ENCODE measurements around the gene PEAK1.

The PEAK1 gene, protein sequence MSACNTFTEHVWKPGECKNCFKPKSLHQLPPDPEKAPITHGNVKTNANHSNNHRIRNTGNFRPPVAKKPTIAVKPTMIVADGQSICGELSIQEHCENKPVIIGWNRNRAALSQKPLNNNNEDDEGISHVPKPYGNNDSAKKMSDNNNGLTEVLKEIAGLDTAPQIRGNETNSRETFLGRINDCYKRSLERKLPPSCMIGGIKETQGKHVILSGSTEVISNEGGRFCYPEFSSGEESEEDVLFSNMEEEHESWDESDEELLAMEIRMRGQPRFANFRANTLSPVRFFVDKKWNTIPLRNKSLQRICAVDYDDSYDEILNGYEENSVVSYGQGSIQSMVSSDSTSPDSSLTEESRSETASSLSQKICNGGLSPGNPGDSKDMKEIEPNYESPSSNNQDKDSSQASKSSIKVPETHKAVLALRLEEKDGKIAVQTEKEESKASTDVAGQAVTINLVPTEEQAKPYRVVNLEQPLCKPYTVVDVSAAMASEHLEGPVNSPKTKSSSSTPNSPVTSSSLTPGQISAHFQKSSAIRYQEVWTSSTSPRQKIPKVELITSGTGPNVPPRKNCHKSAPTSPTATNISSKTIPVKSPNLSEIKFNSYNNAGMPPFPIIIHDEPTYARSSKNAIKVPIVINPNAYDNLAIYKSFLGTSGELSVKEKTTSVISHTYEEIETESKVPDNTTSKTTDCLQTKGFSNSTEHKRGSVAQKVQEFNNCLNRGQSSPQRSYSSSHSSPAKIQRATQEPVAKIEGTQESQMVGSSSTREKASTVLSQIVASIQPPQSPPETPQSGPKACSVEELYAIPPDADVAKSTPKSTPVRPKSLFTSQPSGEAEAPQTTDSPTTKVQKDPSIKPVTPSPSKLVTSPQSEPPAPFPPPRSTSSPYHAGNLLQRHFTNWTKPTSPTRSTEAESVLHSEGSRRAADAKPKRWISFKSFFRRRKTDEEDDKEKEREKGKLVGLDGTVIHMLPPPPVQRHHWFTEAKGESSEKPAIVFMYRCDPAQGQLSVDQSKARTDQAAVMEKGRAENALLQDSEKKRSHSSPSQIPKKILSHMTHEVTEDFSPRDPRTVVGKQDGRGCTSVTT (N-terminal part only)

GRCh38 chr15:77419836-77420609, at the start of gene PEAK1:
Gene PEAK1 (minus strand): TSS chr15:77420104. CDS start chr15:77181926, 238,178 bp downstream.
- peak; percentile 97 for DNase-seq

DNA sequence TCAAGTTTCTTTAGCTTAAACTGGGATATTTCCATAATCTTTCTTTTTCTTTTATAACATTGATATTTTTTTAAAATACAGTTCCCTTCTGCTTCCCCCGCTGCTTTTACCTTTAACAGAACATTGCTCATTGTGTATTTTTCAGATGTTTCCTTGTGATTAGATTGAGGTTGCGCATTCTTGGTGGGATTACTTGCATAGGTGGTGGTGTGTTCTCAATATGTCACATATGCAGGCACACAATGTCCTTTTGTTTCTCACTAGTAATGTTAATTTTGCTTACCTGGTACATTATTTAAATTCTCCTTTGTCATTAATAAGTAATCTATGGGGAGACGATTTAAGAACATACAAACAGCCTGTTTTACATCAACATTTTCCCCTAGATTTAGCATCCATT, 49.0 kb upstream of the PEAK1 start:
- no peak for DNase-seq

GRCh38 chr15:77466521-77466920, 46.6 kb upstream of the PEAK1 start:
- DNase-seq, result no peak

DNA sequence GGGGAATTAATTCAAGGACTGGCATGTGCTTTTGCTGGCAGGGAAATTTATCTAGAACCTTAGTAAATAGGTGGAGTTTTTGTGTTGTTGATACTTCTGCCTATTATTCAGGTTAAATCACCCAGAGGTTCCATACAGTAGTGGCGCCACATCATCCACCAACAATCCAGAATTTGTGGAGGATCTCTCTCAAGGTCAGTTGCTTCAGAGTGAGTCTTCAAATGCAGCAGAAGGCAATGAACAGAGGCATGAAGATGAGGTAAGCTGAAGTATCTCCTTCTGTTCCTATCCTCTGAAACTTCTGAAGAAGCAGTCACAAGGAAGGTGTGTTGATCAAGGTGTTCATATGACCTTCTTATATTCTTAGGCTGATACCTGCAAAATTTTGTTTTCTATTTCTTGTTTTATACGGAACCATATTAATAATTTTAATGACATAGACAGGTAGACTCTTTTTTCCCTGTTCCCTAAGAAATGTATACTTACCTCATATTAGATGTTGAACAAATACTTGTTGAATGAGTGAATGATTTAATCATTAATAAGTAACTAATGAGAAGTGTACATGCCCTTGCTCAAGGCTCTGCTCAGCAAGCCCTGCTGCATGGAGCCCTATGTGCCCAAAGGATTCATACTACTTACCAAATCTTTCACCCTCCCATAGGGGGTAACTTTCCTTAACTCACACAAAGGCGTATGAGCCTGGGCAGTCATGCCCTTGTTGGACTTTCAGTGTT, 44.4 kb upstream of the PEAK1 start:
- no peak for DNase-seq

DNA sequence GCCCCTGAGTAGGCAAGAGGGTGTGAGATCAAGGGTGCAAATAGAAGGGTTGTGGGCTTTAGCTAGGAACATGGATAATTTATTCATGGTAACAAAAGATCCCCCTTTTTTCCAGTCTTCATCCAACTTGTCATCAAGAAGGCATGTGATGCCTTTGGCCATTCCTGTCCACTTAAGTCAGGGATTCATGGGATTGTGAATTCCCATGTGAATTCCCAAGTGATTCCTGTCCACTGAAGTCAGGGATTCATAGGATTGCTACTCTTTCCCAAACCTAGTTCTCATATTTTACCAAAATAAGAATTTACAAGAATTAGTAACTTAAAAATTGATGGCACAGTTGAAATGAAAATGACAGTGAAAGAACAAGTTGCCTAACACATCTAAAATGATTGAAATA, 41.6 kb upstream of the PEAK1 start:
- DNase-seq, result no peak

DNA sequence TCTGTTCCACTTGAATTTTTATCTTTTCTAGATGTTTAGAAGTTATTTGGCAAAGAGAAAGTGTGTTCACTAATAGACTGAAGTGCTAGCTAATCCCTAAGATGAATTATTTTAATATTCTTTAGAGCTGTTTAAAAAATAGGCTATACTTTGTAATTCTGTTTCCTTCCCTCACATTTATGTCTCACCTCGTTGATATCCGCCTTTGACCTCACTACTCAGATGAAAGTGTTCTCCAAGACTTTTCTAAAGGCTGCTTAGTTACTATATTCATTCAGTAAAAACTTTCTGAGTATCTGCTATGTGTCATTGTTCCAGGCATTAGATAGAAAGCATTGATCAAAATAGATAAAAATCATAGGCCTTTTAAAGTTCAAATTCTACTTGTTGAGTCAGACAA, 39.1 kb upstream of the PEAK1 start:
- no peak for DNase-seq

DNA sequence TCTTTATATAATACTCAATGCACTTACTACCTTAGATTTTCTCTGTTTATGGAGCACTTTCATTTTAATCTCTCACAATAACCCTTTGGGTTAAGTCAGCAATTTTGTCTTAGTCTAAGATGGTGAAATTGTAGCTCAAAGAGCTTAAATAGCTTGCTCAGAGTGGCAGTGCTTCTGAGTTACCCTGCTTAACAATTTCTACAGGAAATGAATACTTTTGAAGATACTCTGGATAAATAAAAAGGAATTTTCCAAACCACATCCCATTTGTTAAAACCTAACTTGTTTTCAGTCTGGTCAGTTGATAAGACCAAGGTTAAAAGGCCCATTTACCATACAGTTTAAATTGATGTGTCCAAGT, 38.0 kb upstream of the PEAK1 start:
- no peak for DNase-seq

DNA sequence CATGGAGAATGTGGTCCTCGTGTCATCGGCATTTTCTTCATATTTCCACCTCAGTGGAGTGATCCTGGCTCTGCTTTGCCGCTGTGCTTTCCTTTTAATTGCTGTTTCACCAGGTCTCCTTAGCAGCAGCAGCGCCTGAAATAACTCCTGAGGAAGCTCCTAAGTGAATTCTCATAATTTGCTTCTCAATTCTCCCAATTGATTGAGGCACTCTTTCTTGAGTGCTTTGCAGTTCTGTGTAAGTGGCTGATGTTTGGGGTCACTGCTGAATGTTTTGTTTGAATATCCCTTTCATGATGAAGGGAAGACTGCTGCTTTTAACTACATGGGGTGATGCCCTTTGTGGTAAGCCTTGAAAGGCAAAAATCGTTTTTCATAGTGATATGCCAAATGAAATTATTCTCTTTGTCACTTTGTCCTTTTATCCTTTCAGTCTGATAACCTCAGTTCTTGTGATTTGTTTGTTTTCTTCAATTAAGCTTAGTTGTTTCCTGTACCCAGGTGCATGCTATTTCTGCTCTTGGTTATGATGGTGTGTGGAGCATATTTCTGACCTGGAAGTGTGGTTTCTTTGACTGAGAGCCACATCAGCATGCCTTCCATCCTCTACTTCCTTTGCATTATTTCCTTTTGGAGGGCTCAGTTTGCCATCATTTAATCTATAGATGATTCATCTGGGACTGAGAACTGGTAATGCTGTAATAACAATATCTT, 37.4 kb upstream of the PEAK1 start:
- no peak for DNase-seq

GRCh38 chr15:77456746-77457145, 36.8 kb upstream of the PEAK1 start:
- DNase-seq, result no peak

- DNase-seq, result no peak
These were observed 35.9 kb upstream of the PEAK1 start for GRCh38 chr15:77455696-77456321.

DNA sequence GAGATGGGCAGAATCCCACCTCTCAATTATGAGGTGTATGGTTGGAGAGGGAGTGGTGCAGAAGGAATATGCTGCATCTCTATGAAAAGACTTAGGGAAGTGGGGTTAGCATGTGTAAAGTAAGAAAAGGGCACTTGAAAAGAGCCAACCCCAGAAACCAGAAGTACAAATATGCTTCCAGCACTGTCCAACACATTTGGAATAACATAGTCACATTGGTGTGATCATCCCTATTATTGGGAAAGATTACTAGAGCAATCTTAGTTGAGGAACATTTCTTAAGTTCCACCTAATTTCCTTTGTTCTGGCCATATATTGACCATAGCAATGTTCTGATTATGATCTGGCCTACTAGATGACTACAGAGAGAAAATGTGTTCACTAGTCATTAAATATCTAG, 35.0 kb upstream of the PEAK1 start:
- DNase-seq, result no peak

DNA sequence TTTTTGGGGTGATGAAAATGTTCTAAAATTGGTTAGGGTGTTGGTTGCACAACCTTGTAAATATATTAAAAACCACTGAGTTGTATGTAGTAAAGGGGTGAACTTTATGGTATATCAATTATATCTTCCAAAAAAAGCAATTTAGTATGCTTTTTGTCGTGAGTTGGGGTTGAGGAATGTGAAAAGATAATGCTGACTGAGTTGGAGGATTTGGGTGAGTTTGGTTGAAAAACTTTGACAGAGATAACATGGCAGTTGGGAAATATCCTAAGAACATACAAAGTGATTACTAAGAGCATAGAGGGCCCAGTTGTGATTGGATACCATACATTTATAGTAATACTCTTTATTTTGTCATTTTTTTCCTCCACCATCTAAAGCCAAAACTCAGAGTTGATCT, 34.4 kb upstream of the PEAK1 start:
- no peak for DNase-seq

- DNase-seq, result no peak
These were observed 27.0 kb upstream of the PEAK1 start for GRCh38 chr15:77446840-77447390.

GRCh38 chr15:77440378-77440999, 20.6 kb upstream of the PEAK1 start:
- DNase-seq, result no peak

GRCh38 chr15:77437264-77437663, 17.4 kb upstream of the PEAK1 start:
- DNase-seq, result no peak

DNA sequence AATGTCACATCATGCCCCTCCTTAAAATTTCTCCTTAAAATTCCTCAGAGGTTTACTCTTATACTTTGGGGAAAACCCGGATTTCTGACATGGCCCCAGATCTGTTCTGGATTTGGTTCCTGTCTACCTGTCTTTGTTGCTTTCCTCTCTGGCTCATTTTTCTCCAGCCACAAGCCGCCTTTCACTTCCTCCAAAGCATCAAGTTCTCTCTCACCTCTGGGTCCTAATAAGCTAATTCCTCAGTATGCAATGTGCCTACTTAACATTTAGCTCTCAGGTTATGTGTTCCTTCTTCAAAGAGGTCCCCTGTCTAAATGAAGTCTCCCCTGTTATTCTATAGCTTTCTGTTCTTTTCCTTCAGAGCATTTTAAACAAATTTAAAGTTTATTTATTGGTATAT, 16.9 kb upstream of the PEAK1 start:
- DNase-seq, result no peak

GRCh38 chr15:77430652-77431051, 10.7 kb upstream of the PEAK1 start:
- DNase-seq, result no peak

DNA sequence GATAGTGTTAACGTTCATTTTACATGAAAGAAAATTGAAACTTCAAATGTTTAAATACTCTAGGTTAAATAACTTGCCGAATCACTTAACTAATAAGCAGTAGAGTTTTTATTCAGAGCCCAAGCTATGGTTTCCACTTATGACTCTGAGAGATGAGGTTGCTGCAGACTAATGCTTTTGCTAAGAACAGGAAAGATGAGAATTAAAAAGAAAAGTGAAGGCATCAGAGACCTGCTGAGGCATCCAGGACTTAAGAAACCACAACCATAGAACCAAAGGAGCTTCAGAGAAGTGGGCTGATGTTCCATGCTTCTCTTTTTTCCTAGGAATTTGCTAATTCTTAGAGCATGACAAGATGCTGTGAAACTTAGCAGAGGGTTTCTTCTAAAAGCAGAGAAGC, 10.3 kb upstream of the PEAK1 start:
- DNase-seq, result no peak

DNA sequence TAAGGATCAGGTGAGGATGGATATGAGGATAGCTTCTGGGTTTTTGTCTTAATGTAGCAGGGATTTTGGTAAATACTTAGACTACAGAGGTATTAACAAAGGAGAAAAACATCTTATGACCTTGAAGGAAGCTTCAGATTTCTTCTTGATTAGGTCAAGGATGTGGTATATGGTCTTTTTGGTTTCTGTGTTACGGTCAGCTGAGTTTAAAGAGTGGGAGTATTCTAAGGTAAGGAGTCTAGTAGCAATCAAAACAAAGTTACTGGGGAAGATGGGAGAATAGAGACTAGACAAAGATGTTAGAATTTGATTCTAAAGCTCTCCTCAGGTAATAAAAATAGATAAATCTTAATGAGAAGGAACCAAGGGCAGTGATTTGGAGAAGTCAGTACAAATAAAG, 7.0 kb upstream of the PEAK1 start:
- no peak for DNase-seq

DNA sequence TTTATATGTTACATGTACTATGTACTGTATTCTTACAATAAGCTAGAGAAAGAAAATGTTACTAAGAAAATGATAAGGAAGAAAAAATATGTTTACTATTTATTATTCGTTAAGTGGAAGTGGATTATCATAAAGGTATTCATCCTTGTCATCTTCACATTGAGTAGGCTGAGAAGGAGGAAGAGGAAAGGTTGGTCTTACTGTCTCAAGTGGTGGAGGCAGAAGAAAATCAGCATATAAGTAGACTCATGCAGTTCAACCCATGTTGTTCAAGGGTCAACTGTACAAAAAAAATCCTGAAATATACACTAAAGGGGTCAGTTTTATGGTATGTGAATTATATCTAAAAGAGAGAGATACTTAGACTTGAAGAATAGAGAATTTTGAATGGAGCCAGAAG, 6.5 kb upstream of the PEAK1 start:
- DNase-seq, result no peak
